Type B pancreatic cell (in vitro differentiated cells): Measurements from ENCODE around the gene KCNMB2. TPM values are rescaled to one million over a fixed set of nuclear protein-coding genes. Genes with fewer than 3 reads are reported as not detected.

Experiments
- DNase-seq: peaks from one replicate; pipeline ENCODE4 v3.0.0; 2021; ENCODE audit warnings: mixed read lengths; ENCODE audit not compliant: unreplicated experiment; ENCODE audit errors: extremely low spot score
- H3K27ac Mint-ChIP-seq: 2 replicates; pipeline ENCODE4 v1.8.0; 2021; ENCODE audit warnings: mild to moderate bottlenecking, mixed read lengths
- H3K27me3 Mint-ChIP-seq: 2 replicates; pipeline ENCODE4 v1.8.0; 2021; ENCODE audit warnings: mixed read lengths
- H3K36me3 Mint-ChIP-seq: 2 replicates; pipeline ENCODE4 v1.8.0; 2021; ENCODE audit warnings: mixed read lengths
- H3K4me1 Mint-ChIP-seq: one replicate; pipeline ENCODE4 v1.8.0; 2021; ENCODE audit warnings: mixed read lengths; ENCODE audit not compliant: unreplicated experiment
- H3K4me3 Mint-ChIP-seq: 2 replicates; pipeline ENCODE4 v1.8.0; 2021; ENCODE audit warnings: mild to moderate bottlenecking, mixed read lengths
- H3K9me3 Mint-ChIP-seq: 2 replicates; pipeline ENCODE4 v1.8.0; 2021; ENCODE audit warnings: mixed read lengths
- CTCF ChIP-seq: fragments of 200-600 bp; sonication (generic); conservative IDR thresholded peaks from 2 replicates; pipeline ENCODE4 v1.5.0; 2021; ENCODE audit warnings: antibody characterized with exemption, mild to moderate bottlenecking
- total RNA-seq: library from RNA; stranded (reverse); gene quantifications from 2 replicates; pipeline ENCODE4 v1.2.1, GENCODE V29; 2021; ENCODE audit warnings: low replicate concordance

The KCNMB2 gene
- total RNA-seq, 1 donor from 2014 or later: 1.3 TPM

- TF ChIP-seq CTCF: no peak
- Mint-ChIP-seq H3K4me1 (no peaks in the 10 kb centered on the region), H3K27ac (no peak overlapping the region), H3K27me3 (no peaks in the 10 kb centered on the region), H3K9me3 (no peaks in the 10 kb centered on the region), H3K36me3 (no peaks in the 10 kb centered on the region), H3K4me3 (no peak overlapping the region)
- no peak for DNase-seq
These were observed 88.0 kb downstream of the KCNMB2 start for GRCh38 chr3:178624276-178624675.

- Mint-ChIP-seq H3K9me3 (no peaks in the 10 kb centered on the region), H3K4me3 (no peak overlapping the region), H3K4me1 (no peaks in the 10 kb centered on the region), H3K36me3 (no peaks in the 10 kb centered on the region), H3K27me3 (no peaks in the 10 kb centered on the region), H3K27ac (no peak overlapping the region)
- no peak for TF ChIP-seq CTCF
- DNase-seq: no peak
These were observed 88.9 kb downstream of the KCNMB2 start for GRCh38 chr3:178625053-178625600.

GRCh38 chr3:178628037-178628436, 91.8 kb downstream of the KCNMB2 start:
- H3K4me3 Mint-ChIP-seq: no peak overlapping the region
- H3K4me1 Mint-ChIP-seq: no peaks in the 10 kb centered on the region
- no peaks in the 10 kb centered on the region for H3K9me3 Mint-ChIP-seq
- no peak overlapping the region for H3K27ac Mint-ChIP-seq
- TF ChIP-seq CTCF: no peak
- DNase-seq: no peak
- H3K36me3 Mint-ChIP-seq: no peaks in the 10 kb centered on the region
- no peaks in the 10 kb centered on the region for H3K27me3 Mint-ChIP-seq

GRCh38 chr3:178629430-178630178, 93.4 kb downstream of the KCNMB2 start:
- Mint-ChIP-seq H3K4me1 (no peaks in the 10 kb centered on the region), H3K27me3 (no peaks in the 10 kb centered on the region), H3K36me3 (no peaks in the 10 kb centered on the region), H3K4me3 (no peak overlapping the region), H3K9me3 (no peaks in the 10 kb centered on the region), H3K27ac (no peak overlapping the region)
- no peak for DNase-seq
- TF ChIP-seq CTCF: no peak

GRCh38 chr3:178631950-178632349, 95.7 kb downstream of the KCNMB2 start:
- Mint-ChIP-seq H3K27me3 (peaks cover under 1% of the 10 kb centered on the region), H3K9me3 (no peaks in the 10 kb centered on the region), H3K4me3 (no peak overlapping the region), H3K36me3 (no peaks in the 10 kb centered on the region), H3K27ac (no peak overlapping the region), H3K4me1 (no peaks in the 10 kb centered on the region)
- TF ChIP-seq CTCF: no peak
- no peak for DNase-seq
